GM21381 (cell line): ENCODE data around the gene CPSF3.
"Not testable (repeated sequence)": the region's sequence is repeated elsewhere in the genome, so short reads cannot be mapped to it uniquely, and the experiment has no call there.

Experiments used
- ATAC-seq: cut with Tn5 transposase; IDR thresholded peaks from one replicate; pipeline ENCODE4 v1.9.1; 2021; ENCODE audit warnings: mild to moderate bottlenecking, moderate library complexity; ENCODE audit not compliant: unreplicated experiment

The CPSF3 gene

DNA sequence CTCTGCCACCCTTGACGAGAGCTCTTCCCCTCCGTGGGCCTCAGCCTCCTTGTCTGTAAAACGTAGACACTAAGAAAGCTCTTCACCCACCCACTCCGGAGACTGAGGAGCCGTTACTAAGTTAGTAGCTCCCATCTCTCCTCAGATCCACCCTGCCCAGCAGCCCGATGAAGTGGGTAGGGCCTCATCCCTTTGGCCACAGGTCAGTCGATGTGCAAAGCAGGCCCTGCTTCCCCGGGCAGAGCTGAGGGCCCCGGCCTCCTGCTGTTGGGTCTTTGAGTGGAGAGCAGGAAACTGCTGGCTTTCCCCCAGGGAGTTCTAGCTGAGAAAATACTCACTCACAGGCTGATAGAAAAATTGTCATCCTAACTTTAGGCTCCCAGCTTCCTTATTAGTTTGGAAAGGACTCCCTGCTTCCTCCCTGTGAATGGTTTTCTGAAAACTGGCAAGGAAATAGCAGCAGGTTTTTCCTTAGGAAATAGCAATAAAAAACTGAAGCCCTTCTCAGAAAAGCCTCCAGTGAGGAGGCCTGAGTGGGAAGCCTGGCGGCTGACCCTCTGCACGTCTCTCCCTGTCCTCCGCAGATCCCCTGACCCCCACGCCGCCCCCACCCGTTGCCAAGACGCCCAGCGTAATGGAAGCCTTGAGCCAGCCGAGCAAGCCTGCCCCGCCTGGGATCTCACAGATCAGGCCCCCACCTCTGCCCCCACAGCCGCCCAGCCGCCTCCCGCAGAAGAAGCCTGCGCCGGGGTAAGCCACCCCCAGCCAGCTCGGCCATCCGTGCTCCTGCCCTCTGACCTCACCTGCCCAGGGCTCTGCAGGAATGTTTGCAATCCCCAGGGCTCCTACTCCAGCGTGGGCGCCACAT lies 30.3 kb upstream of the CPSF3 start:
- ATAC-seq = no peak

DNA sequence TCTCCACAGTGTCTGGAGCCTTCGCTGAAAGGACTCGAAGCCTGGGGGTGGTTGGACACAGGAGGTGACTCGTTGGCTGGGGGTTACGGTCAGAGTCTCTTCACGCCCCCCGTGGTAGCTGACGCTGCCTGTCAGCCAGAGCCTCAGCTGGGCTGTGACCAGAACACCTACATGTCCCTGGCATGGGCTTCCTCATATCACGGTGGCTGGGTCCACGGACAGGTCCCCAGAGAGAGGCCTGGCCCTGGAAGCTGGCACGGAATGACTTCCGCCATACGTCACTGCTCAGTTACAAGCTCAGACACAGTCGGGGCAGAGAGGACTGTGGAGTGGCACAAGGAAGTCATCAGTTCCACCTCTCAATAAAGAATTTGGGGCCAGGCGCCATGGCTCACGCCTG lies 28.6 kb upstream of the CPSF3 start:
- ATAC-seq = no peak

DNA sequence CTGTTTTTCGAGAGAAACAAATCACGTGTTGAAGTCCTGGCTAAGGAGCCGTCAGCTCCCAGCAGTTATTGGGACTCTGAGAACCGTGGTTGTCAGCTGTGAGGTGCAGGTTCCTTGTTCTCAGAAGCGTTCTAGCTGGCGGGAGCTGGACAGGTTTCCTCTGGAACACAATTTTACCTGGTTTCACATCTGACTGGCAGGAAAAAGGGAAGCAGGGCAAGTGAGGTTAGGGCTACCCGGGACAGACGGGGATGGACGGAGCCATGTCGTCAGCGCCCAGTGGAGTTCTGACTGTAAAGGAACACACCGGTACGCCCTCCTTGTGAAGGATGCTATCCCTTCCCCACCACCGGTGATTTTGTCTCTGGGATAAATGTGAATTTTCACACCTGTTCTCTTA lies 26.3 kb upstream of the CPSF3 start:
- no peak for ATAC-seq

DNA sequence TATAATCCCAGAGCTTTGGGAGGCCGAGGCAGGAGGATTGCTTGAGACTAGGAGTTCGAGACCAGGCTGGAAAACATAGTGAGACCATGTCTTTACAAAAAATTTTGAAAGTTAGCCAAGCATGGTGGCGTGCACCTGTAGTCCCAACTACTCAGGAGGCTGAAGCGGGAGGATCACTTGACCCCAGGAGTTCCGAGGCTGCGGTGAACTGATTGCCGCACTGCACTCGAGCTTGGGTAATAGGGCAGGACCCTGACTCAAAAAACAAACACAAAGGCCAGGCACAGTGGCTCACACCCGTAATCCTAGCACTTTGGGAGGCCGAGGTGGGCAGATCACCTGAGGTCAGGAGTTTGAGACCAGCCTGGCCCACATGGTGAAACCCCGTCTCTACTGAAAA lies 25.2 kb upstream of the CPSF3 start:
- ATAC-seq = not testable (repeated sequence)

DNA sequence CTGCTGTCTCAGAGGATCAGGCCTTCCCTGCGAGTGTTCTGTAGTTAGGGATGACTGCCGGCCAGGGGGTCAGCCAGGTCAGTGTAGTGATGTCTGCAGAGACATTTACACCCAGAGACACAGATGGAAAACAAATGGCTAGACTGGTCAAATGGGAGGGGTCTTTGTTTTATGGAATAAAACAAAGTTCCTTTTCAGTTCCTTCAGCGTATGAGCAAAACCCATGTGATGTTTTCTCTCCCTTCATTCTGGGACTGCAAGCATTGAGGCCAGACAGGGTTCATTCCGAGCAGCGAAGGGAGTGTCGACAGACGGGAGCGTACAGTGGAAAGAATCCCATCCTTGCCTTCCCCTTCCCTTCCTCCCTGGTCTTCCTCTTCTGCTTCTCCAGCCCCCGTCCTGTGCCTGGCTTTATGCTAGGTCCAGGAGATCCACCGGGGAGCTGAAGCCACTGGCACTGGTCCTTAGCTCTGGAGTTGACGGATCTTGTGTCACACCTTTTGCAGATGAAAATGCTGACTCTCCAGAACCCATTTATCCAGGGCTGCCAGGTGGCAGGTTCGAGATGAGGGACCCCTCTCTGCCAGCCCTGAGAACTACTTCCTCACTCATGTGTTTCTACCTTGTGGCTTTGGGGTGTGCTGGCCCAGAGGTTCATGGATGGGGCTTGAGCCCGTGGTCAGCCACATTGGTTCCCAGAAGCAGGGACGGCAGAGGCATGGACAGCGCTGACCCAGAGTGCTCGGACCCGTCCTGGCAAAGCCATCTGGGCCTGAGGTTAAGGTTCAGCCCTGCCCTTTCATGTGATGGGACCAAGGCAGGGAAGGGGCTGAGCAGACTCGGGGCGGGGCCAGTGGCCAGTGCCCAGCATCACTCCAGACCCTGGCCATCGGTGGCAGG lies 24.3 kb upstream of the CPSF3 start:
- ATAC-seq = no peak

DNA sequence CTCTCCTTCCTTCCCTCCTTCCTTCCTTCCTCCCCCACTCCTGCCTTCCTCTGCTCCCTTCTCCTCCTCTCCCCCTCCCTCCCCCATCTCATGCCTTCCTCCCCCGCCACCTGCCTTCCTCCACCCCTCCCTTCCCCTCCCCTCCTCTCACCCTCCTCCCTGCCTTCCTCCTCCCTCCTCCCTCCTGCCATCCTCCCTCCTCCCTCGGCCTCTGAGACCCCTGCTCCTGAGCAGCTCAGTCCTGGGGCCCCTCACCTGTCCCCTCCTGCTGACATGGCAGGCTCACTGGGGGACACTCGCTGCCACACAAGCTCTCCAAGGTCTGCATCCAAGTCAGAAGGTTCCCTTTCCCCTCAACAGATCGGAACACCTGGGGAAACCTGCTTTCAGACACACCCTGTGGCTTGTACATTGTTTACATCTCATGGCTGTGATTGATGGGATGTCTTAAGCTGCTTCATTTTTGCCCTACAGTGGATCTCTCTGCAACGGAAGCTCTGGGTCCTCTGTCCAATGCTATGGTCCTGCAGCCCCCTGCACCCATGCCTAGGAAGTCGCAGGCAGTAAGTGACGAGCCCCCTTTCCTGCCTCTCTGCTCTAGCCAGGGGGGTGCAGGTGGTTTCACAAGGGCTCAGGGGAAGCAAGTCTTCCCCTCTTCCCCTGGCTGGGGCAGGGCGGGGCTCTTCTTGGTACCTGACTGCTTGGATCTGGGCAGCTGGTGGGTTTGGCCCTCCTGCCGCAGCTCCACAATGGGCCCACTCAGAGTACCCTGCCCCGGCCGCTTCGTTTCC lies 23.0 kb upstream of the CPSF3 start:
- ATAC-seq = no peak

DNA sequence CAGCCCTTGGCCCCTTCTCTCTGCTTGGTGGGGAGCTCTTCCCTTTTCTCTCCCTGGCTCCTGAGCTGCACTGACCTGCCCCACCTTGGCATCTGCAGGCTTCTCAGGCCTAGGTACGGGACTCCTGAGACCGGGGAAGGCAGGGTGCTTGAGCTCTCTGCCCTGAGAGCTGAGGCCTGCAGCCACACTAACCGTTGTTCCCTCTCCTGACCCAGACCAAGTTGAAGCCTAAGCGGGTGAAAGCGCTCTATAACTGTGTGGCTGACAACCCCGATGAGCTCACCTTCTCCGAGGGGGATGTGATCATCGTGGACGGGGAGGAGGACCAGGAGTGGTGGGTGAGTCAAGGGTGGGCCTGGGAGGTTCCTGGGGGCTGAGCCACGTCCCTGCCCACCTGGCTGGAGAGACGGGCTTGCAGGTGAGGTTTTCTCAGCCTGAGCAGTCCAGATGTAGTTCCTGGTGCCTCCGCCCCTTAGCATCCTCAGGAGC lies 22.4 kb upstream of the CPSF3 start:
- ATAC-seq = no peak

DNA sequence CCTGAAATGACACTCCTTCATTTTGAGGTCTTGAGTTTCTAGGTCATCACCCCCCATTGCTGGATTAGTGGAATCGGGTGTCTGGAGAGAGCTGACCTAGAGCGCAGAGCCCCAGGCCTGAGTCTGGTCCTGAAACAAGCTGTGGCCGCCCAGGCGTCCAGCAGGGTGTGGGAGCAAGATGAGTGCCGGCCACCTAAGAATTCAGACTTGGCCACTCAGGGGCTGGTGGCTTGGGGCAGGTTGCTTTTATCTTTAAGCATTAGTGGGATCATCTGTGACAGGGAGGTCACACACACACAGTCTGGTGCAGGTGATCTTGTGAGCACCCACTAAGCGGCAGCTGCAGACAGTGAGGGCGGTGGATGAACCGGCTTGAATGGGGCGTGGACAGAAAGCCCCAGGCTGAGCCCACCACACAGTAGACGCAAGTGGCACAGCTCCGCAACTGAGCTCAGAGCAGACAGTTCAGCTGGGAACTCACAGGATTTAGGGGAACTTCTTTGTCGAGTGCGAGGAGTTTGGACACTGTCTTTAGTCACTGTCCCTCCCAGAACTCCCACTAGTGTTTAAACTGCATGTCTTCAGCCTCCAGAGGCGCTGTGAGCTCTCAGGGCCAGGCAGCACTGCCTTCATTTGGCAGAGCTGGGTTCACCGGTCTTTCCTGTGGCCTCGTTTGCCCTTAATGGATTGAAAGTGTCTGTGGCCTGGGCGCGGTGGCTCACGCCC lies 21.6 kb upstream of the CPSF3 start:
- ATAC-seq = no peak

DNA sequence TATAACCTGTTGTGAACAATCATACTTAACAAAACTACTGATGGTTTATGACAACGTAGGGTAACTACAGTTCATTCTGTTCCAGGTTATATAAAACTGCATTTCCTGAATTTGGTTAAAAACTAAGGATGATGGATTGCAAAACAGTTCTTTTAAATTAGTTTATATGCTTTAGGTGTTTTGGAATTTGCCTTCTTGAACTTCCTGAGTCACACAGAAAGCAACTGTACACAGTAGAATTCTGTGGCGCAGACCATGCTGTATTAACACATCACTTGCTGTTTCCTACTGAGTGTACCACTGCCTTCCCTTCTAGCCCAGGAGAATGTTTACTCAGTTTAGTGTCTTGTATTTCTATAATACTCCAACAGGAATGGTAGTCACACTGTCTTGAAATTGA lies 19.5 kb upstream of the CPSF3 start:
- ATAC-seq = no peak

DNA sequence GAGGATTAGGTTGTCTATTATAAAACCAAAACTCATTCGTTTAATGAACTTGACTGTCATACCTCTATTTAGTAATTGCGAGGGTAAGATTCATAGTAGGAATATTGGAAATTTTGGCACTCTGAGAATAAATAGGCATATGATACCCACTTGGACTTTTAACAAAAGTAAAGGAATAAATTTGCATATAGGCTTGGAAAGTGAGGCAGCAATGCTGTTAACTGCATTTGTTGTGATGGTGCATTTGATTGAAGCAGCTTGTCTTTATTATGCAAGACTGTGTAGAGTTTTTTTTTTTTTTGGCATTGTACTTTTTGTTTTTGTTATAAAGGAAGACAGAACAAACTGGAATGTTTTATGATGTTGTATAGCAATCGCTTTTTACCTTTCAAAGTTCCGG lies 19.0 kb upstream of the CPSF3 start:
- no peak for ATAC-seq

DNA sequence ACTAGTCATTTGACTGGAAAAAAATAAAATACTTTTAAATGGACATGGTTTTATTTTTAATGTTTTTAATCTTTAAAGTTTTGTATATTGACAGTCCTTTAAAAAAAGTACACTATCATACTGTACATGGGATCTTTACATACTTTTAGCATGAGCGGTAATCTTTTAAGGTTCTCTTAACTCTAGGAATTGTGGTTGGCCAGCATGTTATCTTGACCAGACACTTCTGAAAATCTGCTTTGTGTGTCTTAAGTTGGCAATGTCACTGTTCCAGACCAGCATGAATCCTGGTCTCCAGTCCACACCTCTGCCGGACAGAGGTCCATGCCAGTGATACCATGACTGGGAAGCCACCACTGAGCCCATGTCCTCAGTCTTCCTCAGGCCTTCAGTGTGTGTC lies 17.8 kb upstream of the CPSF3 start:
- ATAC-seq = no peak

DNA sequence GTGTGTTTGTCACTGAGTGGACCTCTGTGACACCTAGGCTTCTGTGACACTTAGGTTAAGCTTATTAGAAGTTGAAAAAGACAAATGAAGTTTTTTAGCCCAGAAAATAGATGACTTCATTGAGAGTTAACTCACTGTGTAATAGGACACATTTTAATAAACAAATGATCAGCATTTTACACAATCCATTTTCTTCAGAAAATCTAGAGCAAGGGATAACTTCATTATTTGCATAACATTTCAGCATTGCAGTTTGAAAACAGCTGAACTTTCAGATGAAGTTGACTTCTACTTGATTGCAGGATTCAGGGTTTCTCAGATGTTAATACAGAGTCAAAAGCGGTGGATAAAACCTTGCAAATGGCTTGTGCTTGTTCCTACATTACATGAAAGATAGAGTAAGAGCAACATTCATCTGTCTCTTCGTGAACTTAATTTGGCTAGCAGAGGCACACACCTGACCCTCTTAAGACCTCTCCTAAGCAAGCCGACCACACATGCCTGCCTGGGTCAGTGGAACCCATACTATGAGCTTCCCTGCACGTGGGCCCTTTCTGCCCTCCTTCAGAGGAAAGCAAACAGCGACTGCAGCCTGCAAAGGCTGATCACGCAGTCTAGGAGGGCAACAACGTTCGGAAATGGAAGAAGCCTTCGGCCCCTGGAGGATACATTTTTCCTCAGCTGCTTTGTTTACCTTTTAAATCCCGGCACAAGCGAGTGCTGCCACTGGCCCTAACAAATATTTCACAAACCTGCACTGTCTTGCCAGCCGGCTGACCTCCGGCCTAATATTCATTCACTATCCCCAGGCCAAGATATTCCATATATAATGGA lies 16.7 kb upstream of the CPSF3 start:
- no peak for ATAC-seq

DNA sequence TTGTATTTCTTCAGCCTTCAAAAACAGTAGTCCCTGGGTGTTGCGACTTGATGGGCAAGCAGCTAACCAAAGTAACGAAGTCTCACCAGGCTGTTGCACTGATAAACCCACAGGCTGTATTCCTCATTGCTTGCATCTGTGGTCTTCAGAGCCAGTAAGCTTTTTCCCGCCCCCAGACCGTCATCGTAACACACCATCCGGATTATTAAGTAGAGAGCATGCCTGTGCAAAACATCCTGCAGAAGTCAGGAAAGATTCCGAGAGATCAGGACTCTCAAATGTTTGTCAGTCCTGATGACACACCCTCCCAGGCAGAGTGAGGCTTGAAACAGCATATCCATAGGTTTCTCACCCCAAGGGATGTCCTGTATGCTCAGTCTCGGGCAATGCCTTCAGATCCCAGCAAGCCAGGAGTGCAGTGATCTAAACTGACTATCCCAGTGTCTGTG lies 16.1 kb upstream of the CPSF3 start:
- ATAC-seq = no peak

DNA sequence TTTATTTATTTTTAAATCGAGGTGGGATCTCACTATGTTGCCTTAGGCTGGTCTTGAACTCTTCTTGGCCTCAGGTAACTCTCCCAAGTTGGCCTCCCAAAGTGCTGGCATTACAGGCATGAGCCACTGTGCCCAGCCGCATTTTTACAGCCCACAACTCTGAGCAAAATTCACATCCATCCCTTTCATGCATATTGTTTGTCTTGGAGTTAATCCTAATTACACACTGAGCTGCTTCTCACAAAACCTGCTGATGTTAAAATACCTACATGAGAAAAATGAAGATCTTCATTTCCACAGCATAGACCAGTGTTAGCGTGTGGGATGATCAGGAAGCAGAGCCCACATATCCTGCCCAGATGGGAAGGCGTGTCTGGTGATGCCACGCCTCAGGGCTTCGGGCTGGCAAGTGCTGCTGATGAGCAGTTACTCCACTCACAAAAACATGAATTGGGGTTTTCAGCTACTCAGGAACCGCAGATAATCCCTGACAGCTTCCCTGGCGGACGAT lies 14.8 kb upstream of the CPSF3 start:
- no peak for ATAC-seq

DNA sequence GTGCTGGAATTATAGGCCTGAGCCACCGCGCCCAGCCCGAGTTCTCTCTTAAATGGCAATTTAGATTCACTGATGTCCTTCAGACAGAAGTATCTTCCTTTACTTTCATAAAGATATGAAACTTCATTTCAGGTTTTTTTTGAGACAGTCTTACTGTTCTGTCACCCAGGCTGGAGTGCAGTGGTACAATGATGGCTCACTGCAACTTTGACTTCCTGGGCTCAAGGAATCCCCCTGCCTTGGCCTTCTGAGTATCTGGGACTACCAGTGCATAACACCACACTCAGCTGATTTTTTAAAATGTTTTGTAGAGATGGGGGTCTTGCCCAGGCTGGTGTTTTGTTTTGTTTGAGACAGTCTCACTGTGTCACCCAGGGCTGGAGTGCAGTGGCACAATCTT lies 13.3 kb upstream of the CPSF3 start:
- no peak for ATAC-seq

DNA sequence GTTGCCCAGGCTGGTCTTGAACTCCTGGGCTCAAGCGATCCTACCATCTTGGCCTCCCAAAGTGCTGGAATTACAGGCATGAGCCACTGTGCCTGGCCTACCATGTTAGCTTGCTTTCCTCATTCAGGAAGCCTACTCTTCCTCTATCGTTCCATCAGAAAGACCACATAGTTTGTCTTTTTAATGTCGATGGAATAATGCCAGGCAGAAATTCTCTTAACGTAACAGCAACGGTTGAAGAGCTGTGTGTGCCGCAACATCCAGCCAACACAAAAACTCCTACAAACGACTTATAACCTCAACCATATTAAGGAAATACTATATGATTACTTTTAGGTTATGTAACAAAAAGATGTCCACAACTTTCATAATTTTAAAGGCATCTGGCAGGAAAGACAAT lies 10.7 kb upstream of the CPSF3 start:
- ATAC-seq = no peak

DNA sequence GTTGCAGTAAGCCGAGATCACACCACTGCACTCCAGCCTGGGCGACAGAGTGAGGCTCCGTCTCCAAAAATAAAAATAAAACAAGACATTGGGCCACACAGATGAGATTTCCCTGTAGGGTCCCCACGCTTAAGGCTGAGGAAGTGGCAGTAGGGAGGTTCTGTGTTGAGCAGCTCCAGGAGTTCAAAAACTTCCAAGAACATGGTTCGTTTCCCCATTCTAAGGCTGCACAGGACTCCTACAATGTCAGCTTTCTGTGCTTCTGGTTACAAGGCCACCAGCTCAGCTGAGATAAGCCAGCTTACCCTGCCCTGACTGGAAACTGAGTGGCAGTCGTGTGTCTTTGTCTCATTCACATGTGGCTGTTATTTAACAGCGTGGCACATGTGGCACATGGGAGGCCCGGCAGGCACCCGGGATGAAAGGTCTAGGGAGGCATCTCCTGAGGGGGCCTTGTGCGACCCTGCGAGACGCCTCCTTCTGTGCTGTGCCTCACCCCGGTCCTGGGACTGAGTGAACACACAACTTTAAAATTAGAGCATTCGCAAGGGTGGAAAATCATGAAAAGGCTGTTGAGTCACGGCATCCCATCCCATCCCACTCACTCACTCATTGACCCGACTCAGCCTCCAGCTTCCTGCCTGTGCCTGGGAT lies 7.8 kb upstream of the CPSF3 start:
- ATAC-seq = no peak

DNA sequence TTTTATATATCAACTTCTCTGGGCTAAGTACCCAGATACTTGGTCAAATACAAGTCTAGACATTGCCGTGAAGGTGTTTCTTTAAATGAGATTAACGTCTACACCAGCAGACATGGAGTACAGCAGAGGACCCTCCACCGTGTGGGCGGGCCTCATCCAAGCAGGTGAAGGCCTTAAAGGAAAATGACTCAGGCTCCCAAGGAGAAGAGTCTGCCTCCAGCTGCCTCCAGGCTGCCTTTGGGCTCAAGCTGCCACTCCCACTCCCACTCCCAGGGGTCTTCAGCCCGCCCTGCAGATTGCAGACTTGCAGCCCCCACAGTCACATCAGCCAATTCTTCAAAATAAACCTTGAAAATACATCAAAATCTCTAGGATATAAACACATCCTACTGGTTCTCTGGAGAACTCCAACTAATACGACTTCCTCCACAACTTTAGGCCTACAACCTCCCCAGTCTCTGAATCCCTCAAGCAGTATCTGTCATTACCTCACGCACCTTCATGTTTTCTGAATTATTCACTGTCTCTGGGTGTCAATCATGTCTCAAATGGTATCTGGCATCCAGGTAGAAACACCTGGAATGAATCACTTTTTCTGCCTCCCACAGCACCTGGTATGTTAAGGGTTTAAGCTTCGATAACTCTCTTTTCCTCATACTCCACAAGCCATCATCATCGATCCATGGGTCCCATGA lies 7.0 kb upstream of the CPSF3 start:
- ATAC-seq = no peak
